Vagina (tissue), 2 donors: ENCODE data around the gene TPO. TPM values are rescaled to one million over a fixed set of nuclear protein-coding genes. Genes with fewer than 3 reads are reported as not detected.

Experiments
- DNase-seq, 2 donors: peaks; one replicate each; pipeline ENCODE4 v3.0.0-alpha.2; 2017; ENCODE audit errors: extremely low spot score in 2 of 2
- H3K27ac ChIP-seq: fragments of 200-600 bp; sonication (generic); one replicate; pipeline ENCODE4 v1.5.1; 2019
- H3K27me3 ChIP-seq: fragments of 200-600 bp; sonication (generic); one replicate; pipeline ENCODE4 v1.5.1; 2019
- H3K36me3 ChIP-seq, 2 donors: fragments of 200-600 bp; sonication (generic); one replicate each; pipeline ENCODE4 v1.5.1; 2017 to 2019
- H3K4me1 ChIP-seq: fragments of 200-600 bp; sonication (generic); one replicate; pipeline ENCODE4 v1.5.1; 2019
- H3K4me3 ChIP-seq, 2 donors: fragments of 200-600 bp; sonication (generic); 1 replicate in 1 of 2; 2 replicates in 1 of 2; pipeline ENCODE4 v1.5.1; 2016 to 2019
- H3K9me3 ChIP-seq: fragments of 200-600 bp; sonication (generic); one replicate; pipeline ENCODE4 v1.5.1; 2019
- CTCF ChIP-seq, 3 experiments: fragments of 450-650 bp in 2 of 3; fragments of 200-600 bp in 1 of 3; sonication (generic) in 1 of 3; IDR thresholded peaks; one replicate each; pipeline ENCODE4 v1.5.1; 2017 to 2019; ENCODE audit warnings: antibody characterized with exemption in 3 of 3, mild to moderate bottlenecking in 2 of 3, moderate library complexity in 2 of 3
- POLR2A ChIP-seq, 2 donors: fragments of 450-650 bp; IDR thresholded peaks; one replicate each; pipeline ENCODE4 v1.6.1; 2017; ENCODE audit warnings: antibody characterized with exemption in 2 of 2, mild to moderate bottlenecking in 2 of 2, moderate library complexity in 2 of 2
- POLR2AphosphoS5 ChIP-seq, 2 donors: sonication (generic); formaldehyde crosslinking; IDR thresholded peaks; one replicate each; pipeline ENCODE4 v1.9.0; 2017; ENCODE audit warnings: antibody characterized with exemption in 2 of 2, mild to moderate bottlenecking in 2 of 2, low read depth in 1 of 2; ENCODE audit not compliant: insufficient read depth in 1 of 2
- intact Hi-C: fragments of 100-400 bp; cut with DNase I; formaldehyde crosslinking; loops from one replicate; pipeline ENCODE4 v1.15.1; 2023
- total RNA-seq: library from RNA; depleted of rRNA; stranded (reverse); fragments of >200 nt; gene quantifications from one replicate; pipeline ENCODE4 v1.2.3, GENCODE V29; 2016

Gene TPO
- total RNA-seq, 1 donor from 2014 or later = 2.0 TPM

- no peak for DNase-seq
- TF ChIP-seq CTCF (IDR thresholded peaks at IDR 0.05) = no peak
- no peak for TF ChIP-seq POLR2AphosphoS5 (IDR thresholded peaks at IDR 0.05; ENCODE audit: insufficient read depth in 1 of 2, low read depth in 1 of 2)
- no peak for TF ChIP-seq POLR2A (IDR thresholded peaks at IDR 0.05)
- intact Hi-C loops = no loop called here
Measured at GRCh38 chr2:1494906-1495305, 81.6 kb downstream of the TPO start.

GRCh38 chr2:1495676-1496358 is 82.6 kb downstream of the TPO start:
- Histone ChIP-seq H3K36me3 (no peaks in the 10 kb centered on the region), H3K4me1 (no peaks in the 10 kb centered on the region), H3K27ac (no peak overlapping the region), H3K4me3 (no peak overlapping the region), H3K27me3 (no peaks in the 10 kb centered on the region), H3K9me3 (no peaks in the 10 kb centered on the region)
- TF ChIP-seq CTCF (IDR thresholded peaks at IDR 0.05) (no peak), POLR2A (IDR thresholded peaks at IDR 0.05) (no peak), POLR2AphosphoS5 (IDR thresholded peaks at IDR 0.05; ENCODE audit: insufficient read depth in 1 of 2, low read depth in 1 of 2) (no peak)
- no peak for DNase-seq
- intact Hi-C loops = no loop called here

More at GRCh38 chr2:1494906-1495305, 81.6 kb downstream of the TPO start:
- Histone ChIP-seq H3K4me3 (no peak overlapping the region), H3K27ac (no peak overlapping the region), H3K4me1 (no peaks in the 10 kb centered on the region), H3K36me3 (no peaks in the 10 kb centered on the region), H3K9me3 (no peaks in the 10 kb centered on the region), H3K27me3 (no peaks in the 10 kb centered on the region)

GRCh38 chr2:1496359-1496821 is 83.1 kb downstream of the TPO start:
- intact Hi-C loops = no loop called here
- no peak for DNase-seq
- Histone ChIP-seq H3K27ac (no peak overlapping the region), H3K9me3 (no peaks in the 10 kb centered on the region), H3K4me3 (no peak overlapping the region), H3K36me3 (no peaks in the 10 kb centered on the region), H3K4me1 (no peaks in the 10 kb centered on the region), H3K27me3 (no peaks in the 10 kb centered on the region)
- TF ChIP-seq POLR2A (IDR thresholded peaks at IDR 0.05) (no peak), POLR2AphosphoS5 (IDR thresholded peaks at IDR 0.05; ENCODE audit: insufficient read depth in 1 of 2, low read depth in 1 of 2) (no peak), CTCF (IDR thresholded peaks at IDR 0.05) (no peak)

- Histone ChIP-seq H3K27me3 (no peaks in the 10 kb centered on the region), H3K4me1 (no peaks in the 10 kb centered on the region), H3K9me3 (no peaks in the 10 kb centered on the region), H3K36me3 (no peaks in the 10 kb centered on the region), H3K27ac (no peak overlapping the region), H3K4me3 (no peak overlapping the region)
- DNase-seq = no peak
- TF ChIP-seq CTCF (IDR thresholded peaks at IDR 0.05) (no peak), POLR2AphosphoS5 (IDR thresholded peaks at IDR 0.05; ENCODE audit: insufficient read depth in 1 of 2, low read depth in 1 of 2) (no peak), POLR2A (IDR thresholded peaks at IDR 0.05) (no peak)
- intact Hi-C loops = no loop called here
Measured at GRCh38 chr2:1497122-1497611, 83.9 kb downstream of the TPO start.

GRCh38 chr2:1498176-1498575 is 84.9 kb downstream of the TPO start:
- H3K4me1 ChIP-seq = no peaks in the 10 kb centered on the region
- H3K27ac ChIP-seq = no peak overlapping the region
- no peaks in the 10 kb centered on the region for H3K9me3 ChIP-seq
- DNase-seq = no peak
- intact Hi-C loops = no loop called here
- H3K36me3 ChIP-seq = no peaks in the 10 kb centered on the region
- no peaks in the 10 kb centered on the region for H3K27me3 ChIP-seq
- TF ChIP-seq POLR2AphosphoS5 (IDR thresholded peaks at IDR 0.05; ENCODE audit: insufficient read depth in 1 of 2, low read depth in 1 of 2) (no peak), POLR2A (IDR thresholded peaks at IDR 0.05) (no peak), CTCF (IDR thresholded peaks at IDR 0.05) (no peak)
- no peak overlapping the region for H3K4me3 ChIP-seq
